Naive thymus-derived CD8-positive, alpha-beta T cell (primary cell): Measurements from ENCODE around the gene ASCC2. TPM values are rescaled to one million over a fixed set of nuclear protein-coding genes. Genes with fewer than 3 reads are reported as not detected.
A peak's percentile ranks its signal among the peaks of the same experiment; 100 is the strongest.
"Not testable (repeated sequence)": the region's sequence is repeated elsewhere in the genome, so short reads cannot be mapped to it uniquely, and the experiment has no call there.

Experiments
- ATAC-seq, 2 donors: fragments of 150-1000 bp; cut with Tn5 transposase in 1 of 2; sonication (Bioruptor Pico), chemical (Tn5 transposase) in 1 of 2; 1 replicate in 1 of 2; 2 replicates in 1 of 2; pipeline ENCODE4 v1.10.0; 2021; ENCODE audit warnings: mild to moderate bottlenecking in 2 of 2, moderate library complexity in 2 of 2
- POLR2A ChIA-PET: fragments of 350-600 bp; sonication (Branson Sonifier 250); formaldehyde crosslinking; loops from one replicate; lab custom pipeline; 2021; ENCODE audit warnings: antibody characterized with exemption; lab: Charles Lee
- DNase-seq, 10 donors: peaks; one replicate each; pipeline versions ENCODE4 v3.0.0 to v3.0.0-alpha.2; 2020 to 2022
- H3K27ac Mint-ChIP-seq, 10 donors: one replicate each; pipeline ENCODE4 v1.8.0; 2020 to 2022; ENCODE audit warnings: mild to moderate bottlenecking in 10 of 10, mixed read lengths in 10 of 10, moderate library complexity in 4 of 10, inconsistent platforms in 1 of 10
- H3K27me3 Mint-ChIP-seq, 5 donors: one replicate each; pipeline ENCODE4 v1.8.0; 2021 to 2022; ENCODE audit warnings: mixed read lengths in 5 of 5
- H3K36me3 Mint-ChIP-seq, 3 donors: one replicate each; pipeline ENCODE4 v1.8.0; 2020 to 2022; ENCODE audit warnings: mixed read lengths in 3 of 3, mild to moderate bottlenecking in 2 of 3, inconsistent platforms in 1 of 3
- H3K4me1 Mint-ChIP-seq, 4 donors: one replicate each; pipeline ENCODE4 v1.8.0; 2021 to 2022; ENCODE audit warnings: mixed read lengths in 4 of 4
- H3K4me3 Mint-ChIP-seq, 10 donors: one replicate each; pipeline ENCODE4 v1.8.0; 2020 to 2022; ENCODE audit warnings: mild to moderate bottlenecking in 10 of 10, mixed read lengths in 10 of 10, moderate library complexity in 6 of 10, inconsistent platforms in 1 of 10
- H3K9me3 Mint-ChIP-seq, 9 donors: one replicate each; pipeline ENCODE4 v1.8.0; 2020 to 2022; ENCODE audit warnings: mixed read lengths in 9 of 9, mild to moderate bottlenecking in 3 of 9, inconsistent platforms in 1 of 9, moderate library complexity in 1 of 9
- polyA plus RNA-seq, 3 donors: library from polyadenylated mRNA; unstranded; fragments of 300-500 nt; fragmentation: Illumina TruSeq; gene quantifications; one replicate each; pipeline ENCODE4 v1.2.3, GENCODE V29; 2021
- total RNA-seq, 8 experiments: library from RNA in 2 of 8; stranded (reverse) in 2 of 8; gene quantifications; one replicate each; pipeline ENCODE4 v1.2.3 and lab custom pipeline; 2021 to 2026

ASCC2 gene
- total and polyA plus RNA-seq, 5 experiments from 2014 or later, result 41.2 to 87.7 (median 72.7) TPM

GRCh38 chr22:29872144-29872893, 34.2 kb upstream of the ASCC2 start:
- H3K27me3 Mint-ChIP-seq, result peaks cover 0 to 2% (median 0%) of the 10 kb centered on the region in 5 donors
- peaks cover 0 to 8% (median 7%) of the 10 kb centered on the region in 4 donors for H3K4me1 Mint-ChIP-seq
- H3K27ac Mint-ChIP-seq, result peak overlapping the region in 1 of 10 donors; percentile 60
- ATAC-seq, result no peak
- H3K9me3 Mint-ChIP-seq, result no peaks in the 10 kb centered on the region
- DNase-seq, result no peak
- H3K36me3 Mint-ChIP-seq, result no peaks in the 10 kb centered on the region
- no peak overlapping the region for H3K4me3 Mint-ChIP-seq
- POLR2A ChIA-PET, result no interaction called here

GRCh38 chr22:29871684-29872083, 33.6 kb upstream of the ASCC2 start:
- POLR2A ChIA-PET, result interaction anchor here (0.6 kb wide), 1 partner anchor 13 kb away, joined by 4 read pairs; no protein-coding TSS in a partner anchor
- Mint-ChIP-seq H3K27me3 (peaks cover 0 to 4% (median 0%) of the 10 kb centered on the region in 5 donors), H3K4me3 (no peak overlapping the region), H3K9me3 (no peaks in the 10 kb centered on the region), H3K27ac (no peak overlapping the region), H3K4me1 (peaks cover 0 to 8% (median 7%) of the 10 kb centered on the region in 4 donors), H3K36me3 (no peaks in the 10 kb centered on the region)
- DNase-seq (no peak), ATAC-seq (no peak)

- H3K27ac Mint-ChIP-seq, result peak overlapping the region in 5 of 10 donors; percentile 15 to 75 (median 68)
- peaks cover 0 to 4% (median 0%) of the 10 kb centered on the region in 5 donors for H3K27me3 Mint-ChIP-seq
- H3K4me1 Mint-ChIP-seq, result peaks cover 0 to 8% (median 7%) of the 10 kb centered on the region in 4 donors
- no peak overlapping the region for H3K4me3 Mint-ChIP-seq
- peak; percentile 84 to 90 for ATAC-seq
- POLR2A ChIA-PET, result interaction anchor here (0.9 to 1.6 kb wide), 2 partner anchors 13 to 32 kb away, joined by 4 to 6 read pairs; partner anchors contain the start of genes ASCC2 and MTMR3
- DNase-seq, result peak in 4 of 10 donors; percentile 2 to 36 (median 22)
- no peaks in the 10 kb centered on the region for H3K9me3 Mint-ChIP-seq
- H3K36me3 Mint-ChIP-seq, result no peaks in the 10 kb centered on the region
Observed at GRCh38 chr22:29870574-29870973, 32.5 kb upstream of the ASCC2 start.

- H3K4me3 Mint-ChIP-seq, result no peak overlapping the region
- ATAC-seq (no peak), DNase-seq (no peak)
- peaks cover 0 to 4% (median 0%) of the 10 kb centered on the region in 5 donors for H3K27me3 Mint-ChIP-seq
- H3K4me1 Mint-ChIP-seq, result peaks cover 0 to 8% (median 7%) of the 10 kb centered on the region in 4 donors
- no peaks in the 10 kb centered on the region for H3K36me3 Mint-ChIP-seq
- no peaks in the 10 kb centered on the region for H3K9me3 Mint-ChIP-seq
- peak overlapping the region in 1 of 10 donors; percentile 60 for H3K27ac Mint-ChIP-seq
- POLR2A ChIA-PET, result no interaction called here
Observed at GRCh38 chr22:29867851-29868250, 29.8 kb upstream of the ASCC2 start.

GRCh38 chr22:29867260-29867659, 29.2 kb upstream of the ASCC2 start:
- ATAC-seq, result no peak

GRCh38 chr22:29865572-29865971, 27.5 kb upstream of the ASCC2 start:
- DNase-seq, result not testable (repeated sequence)

More at GRCh38 chr22:29867260-29867659, 29.2 kb upstream of the ASCC2 start:
- Mint-ChIP-seq H3K36me3 (no peaks in the 10 kb centered on the region), H3K4me1 (peaks cover 0 to 8% (median 7%) of the 10 kb centered on the region in 4 donors), H3K27me3 (peaks cover 0 to 4% (median 0%) of the 10 kb centered on the region in 5 donors), H3K9me3 (no peaks in the 10 kb centered on the region), H3K4me3 (no peak overlapping the region), H3K27ac (no peak overlapping the region)
- POLR2A ChIA-PET, result no interaction called here
- no peak for DNase-seq

GRCh38 chr22:29861672-29862297, 23.7 kb upstream of the ASCC2 start:
- Mint-ChIP-seq H3K36me3 (no peaks in the 10 kb centered on the region), H3K27ac (no peak overlapping the region), H3K27me3 (no peaks in the 10 kb centered on the region), H3K4me3 (no peak overlapping the region), H3K9me3 (no peaks in the 10 kb centered on the region), H3K4me1 (no peaks in the 10 kb centered on the region)
- POLR2A ChIA-PET, result no interaction called here
- ATAC-seq, result no peak
- DNase-seq, result no peak

More at GRCh38 chr22:29865572-29865971, 27.5 kb upstream of the ASCC2 start:
- H3K4me1 Mint-ChIP-seq, H3K27me3 Mint-ChIP-seq, POLR2A ChIA-PET, H3K9me3 Mint-ChIP-seq, ATAC-seq, H3K27ac Mint-ChIP-seq, H3K36me3 Mint-ChIP-seq, H3K4me3 Mint-ChIP-seq: not testable (repeated sequence)

- Mint-ChIP-seq H3K36me3 (no peaks in the 10 kb centered on the region), H3K4me1 (no peaks in the 10 kb centered on the region), H3K9me3 (no peaks in the 10 kb centered on the region), H3K27me3 (no peaks in the 10 kb centered on the region), H3K4me3 (no peak overlapping the region), H3K27ac (peak overlapping the region in 3 of 10 donors; percentile 52 to 72 (median 67))
- DNase-seq (no peak), ATAC-seq (no peak)
- POLR2A ChIA-PET, result no interaction called here
Observed at GRCh38 chr22:29860006-29860766, 22.1 kb upstream of the ASCC2 start.

- H3K27me3 Mint-ChIP-seq, H3K4me3 Mint-ChIP-seq, ATAC-seq, H3K4me1 Mint-ChIP-seq, H3K36me3 Mint-ChIP-seq, H3K9me3 Mint-ChIP-seq, H3K27ac Mint-ChIP-seq, POLR2A ChIA-PET, DNase-seq: not testable (repeated sequence)
Observed at GRCh38 chr22:29859030-29859429, 21.0 kb upstream of the ASCC2 start.

- H3K4me1 Mint-ChIP-seq, result no peaks in the 10 kb centered on the region
- H3K27ac Mint-ChIP-seq, result no peak overlapping the region
- no peaks in the 10 kb centered on the region for H3K36me3 Mint-ChIP-seq
- no peak for ATAC-seq
- POLR2A ChIA-PET, result no interaction called here
- no peak overlapping the region for H3K4me3 Mint-ChIP-seq
- H3K9me3 Mint-ChIP-seq, result no peaks in the 10 kb centered on the region
- H3K27me3 Mint-ChIP-seq, result no peaks in the 10 kb centered on the region
- no peak for DNase-seq
Observed at GRCh38 chr22:29856496-29856895, 18.4 kb upstream of the ASCC2 start.

GRCh38 chr22:29855611-29856181, 17.6 kb upstream of the ASCC2 start:
- Mint-ChIP-seq H3K9me3 (no peaks in the 10 kb centered on the region), H3K4me3 (no peak overlapping the region), H3K36me3 (no peaks in the 10 kb centered on the region), H3K27ac (peak overlapping the region in 1 of 10 donors; percentile 19), H3K27me3 (no peaks in the 10 kb centered on the region), H3K4me1 (no peaks in the 10 kb centered on the region)
- POLR2A ChIA-PET, result no interaction called here
- ATAC-seq (no peak), DNase-seq (no peak)

- no peak for ATAC-seq
- H3K4me3 Mint-ChIP-seq, result no peak overlapping the region
- no peak for DNase-seq
- no peak overlapping the region for H3K27ac Mint-ChIP-seq
- no peaks in the 10 kb centered on the region for H3K9me3 Mint-ChIP-seq
- no peaks in the 10 kb centered on the region for H3K36me3 Mint-ChIP-seq
- POLR2A ChIA-PET, result no interaction called here
- no peaks in the 10 kb centered on the region for H3K27me3 Mint-ChIP-seq
- H3K4me1 Mint-ChIP-seq, result no peaks in the 10 kb centered on the region
Observed at GRCh38 chr22:29854432-29854831, 16.4 kb upstream of the ASCC2 start.
